Transverse colon (tissue), 4 donors: Measurements from ENCODE around the gene XPNPEP3. TPM values are rescaled to one million over a fixed set of nuclear protein-coding genes. Genes with fewer than 3 reads are reported as not detected.

Source experiments
- DNase-seq: peaks from one replicate; pipeline ENCODE4 v3.0.0-alpha.2; 2019
- H3K27ac ChIP-seq, 4 donors: fragments of 200-600 bp; sonication (generic); 2 replicates each; pipeline ENCODE4 v1.5.1; 2016 to 2018; ENCODE audit warnings: inconsistent platforms in 4 of 4
- H3K27me3 ChIP-seq: fragments of 200-600 bp; sonication (generic); 2 replicates; pipeline ENCODE4 v1.5.1; 2017; ENCODE audit warnings: inconsistent platforms
- H3K36me3 ChIP-seq, 4 donors: fragments of 200-600 bp; sonication (generic); 2 replicates each; pipeline ENCODE4 v1.5.1; 2017 to 2019; ENCODE audit warnings: inconsistent platforms in 4 of 4
- H3K4me1 ChIP-seq, 4 donors: fragments of 200-600 bp; sonication (generic); 2 replicates each; pipeline ENCODE4 v1.5.1; 2017 to 2020; ENCODE audit warnings: inconsistent platforms in 4 of 4
- H3K4me3 ChIP-seq, 4 donors: fragments of 200-600 bp; sonication (generic); 1 replicate in 1 of 4; 2 replicates in 3 of 4; pipeline versions ENCODE4 v1.5.1 to v1.6.1; 2017 to 2019; ENCODE audit warnings: inconsistent platforms in 4 of 4
- H3K9me3 ChIP-seq, 2 donors: fragments of 200-600 bp; sonication (generic); 2 replicates each; pipeline ENCODE4 v1.5.1; 2017 to 2019; ENCODE audit warnings: inconsistent platforms in 2 of 2
- CTCF ChIP-seq, 5 experiments: fragments of 200-600 bp in 3 of 5; fragments of 450-650 bp in 2 of 5; sonication (generic) in 3 of 5; IDR thresholded peaks; 1 replicate in 2 of 5; 2 replicates in 3 of 5; pipeline ENCODE4 v1.5.1; 2016 to 2017; ENCODE audit warnings: antibody characterized with exemption in 5 of 5, inconsistent platforms in 3 of 5, mild to moderate bottlenecking in 2 of 5, moderate library complexity in 1 of 5
- EP300 ChIP-seq: sonication (generic); formaldehyde crosslinking; IDR thresholded peaks from one replicate; pipeline ENCODE4 v1.6.1; 2017; ENCODE audit warnings: antibody characterized with exemption, low read depth
- POLR2A ChIP-seq: fragments of 450-650 bp; IDR thresholded peaks from one replicate; pipeline ENCODE4 v1.6.1; 2016; ENCODE audit warnings: antibody characterized with exemption, mild to moderate bottlenecking, moderate library complexity
- POLR2AphosphoS5 ChIP-seq, 3 donors: sonication (generic); formaldehyde crosslinking; IDR thresholded peaks; one replicate each; pipeline ENCODE4 v1.6.1; 2016; ENCODE audit warnings: antibody characterized with exemption in 3 of 3
- WGBS, 2 donors: methylation state at CpG; one replicate each; pipeline ENCODE4 v1.1.5; 2018; ENCODE audit warnings: low coverage in 1 of 2; 5-methylcytosine and 5-hydroxymethylcytosine counted together
- in situ Hi-C, 4 donors: fragments of 200-750 bp; cut with MboI; loops; one replicate each; pipeline versions ENCODE4 v1.15.0 to v1.15.1; 2017; ENCODE audit warnings: low sequenced_read_pairs in 3 of 4, low pct_ligation_motif_present in 1 of 4, low pct_unique_long_range_greater_than_20kb in 1 of 4
- intact Hi-C: fragments of 100-400 bp; cut with DNase I; formaldehyde crosslinking; loops from one replicate; pipeline ENCODE4 v1.15.1; 2023; ENCODE audit warnings: low total_unique reads
- total RNA-seq, 4 donors: library from RNA; depleted of rRNA; stranded (reverse); fragments of >200 nt; gene quantifications; one replicate each; pipeline ENCODE4 v1.1.0, GENCODE V29; 2016

Gene XPNPEP3
- total RNA-seq, 4 donors from 2014 or later, result 5.8 to 14.1 (median 7.8) TPM

- peaks cover 0 to 20% (median 7%) of the 10 kb centered on the region in 4 donors for H3K4me1 ChIP-seq
- no peak for DNase-seq
- peak overlapping the region; percentile 59 to 66 (median 63) for H3K27ac ChIP-seq
- H3K4me3 ChIP-seq, result peak overlapping the region in 2 of 4 donors; percentile 7 to 24
- intact Hi-C loops (no loop called here), in situ Hi-C loops (no loop called here)
- no peaks in the 10 kb centered on the region for H3K27me3 ChIP-seq
- H3K9me3 ChIP-seq, result no peaks in the 10 kb centered on the region
- H3K36me3 ChIP-seq, result peaks cover 0 to 2% (median 0%) of the 10 kb centered on the region in 4 donors
- TF ChIP-seq POLR2AphosphoS5 (IDR thresholded peaks at IDR 0.05) (no peak), CTCF (IDR thresholded peaks at IDR 0.05) (no peak), EP300 (no peak), POLR2A (no peak)
- 40 to 48% methylated on average over 1 of the region's 1 CpG for WGBS, 2 donors
Measured at GRCh38 chr22:40876907-40877306, 20.0 kb downstream of the XPNPEP3 start.

GRCh38 chr22:40877488-40877887 lies 20.5 kb downstream of the XPNPEP3 start:
- WGBS, 2 donors, result 46 to 47% methylated on average over 3 of the region's 3 CpGs
- Histone ChIP-seq H3K9me3 (no peaks in the 10 kb centered on the region), H3K4me1 (peaks cover 0 to 20% (median 7%) of the 10 kb centered on the region in 4 donors), H3K36me3 (peaks cover 0 to 7% (median 0%) of the 10 kb centered on the region in 4 donors), H3K4me3 (peak overlapping the region in 2 of 4 donors; percentile 7 to 24), H3K27me3 (no peaks in the 10 kb centered on the region), H3K27ac (peak overlapping the region; percentile 59 to 66 (median 63))
- in situ Hi-C loops (no loop called here), intact Hi-C loops (no loop called here)
- DNase-seq, result no peak
- TF ChIP-seq EP300, result no peak
- TF ChIP-seq POLR2AphosphoS5 (IDR thresholded peaks at IDR 0.05), result peak in 1 of 3 donors; percentile 11

DNA sequence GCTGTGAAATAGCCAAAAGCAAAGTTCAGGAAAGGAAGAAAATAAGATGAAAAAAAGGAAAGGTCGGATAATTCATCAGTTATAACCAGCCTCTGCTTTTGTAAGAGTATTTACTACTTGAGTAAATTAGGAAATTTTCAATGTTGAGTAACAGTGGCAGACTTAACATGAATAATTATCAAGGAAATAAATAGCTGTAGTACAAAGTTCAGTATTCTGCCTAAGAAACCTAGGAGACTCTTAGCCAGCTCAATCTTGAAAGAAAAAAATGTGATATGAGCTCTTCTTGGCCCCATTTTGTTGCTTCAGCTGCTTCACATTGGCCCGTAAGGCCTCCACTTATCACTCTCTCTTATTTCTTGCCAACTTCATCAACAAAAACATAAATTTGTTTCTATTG lies 22.0 kb downstream of the XPNPEP3 start:
- Histone ChIP-seq H3K9me3 (no peaks in the 10 kb centered on the region), H3K36me3 (peaks cover 0 to 15% (median 0%) of the 10 kb centered on the region in 4 donors), H3K4me1 (peaks cover 0 to 20% (median 7%) of the 10 kb centered on the region in 4 donors), H3K27me3 (no peaks in the 10 kb centered on the region), H3K4me3 (no peak overlapping the region), H3K27ac (peak overlapping the region in 1 of 4 donors; percentile 59)
- TF ChIP-seq POLR2AphosphoS5 (IDR thresholded peaks at IDR 0.05) (no peak), POLR2A (no peak), EP300 (no peak), CTCF (IDR thresholded peaks at IDR 0.05) (no peak)
- 86 to 89% methylated on average over 2 of the region's 2 CpGs for WGBS, 2 donors
- intact Hi-C loops (no loop called here), in situ Hi-C loops (no loop called here)
- no peak for DNase-seq

DNA sequence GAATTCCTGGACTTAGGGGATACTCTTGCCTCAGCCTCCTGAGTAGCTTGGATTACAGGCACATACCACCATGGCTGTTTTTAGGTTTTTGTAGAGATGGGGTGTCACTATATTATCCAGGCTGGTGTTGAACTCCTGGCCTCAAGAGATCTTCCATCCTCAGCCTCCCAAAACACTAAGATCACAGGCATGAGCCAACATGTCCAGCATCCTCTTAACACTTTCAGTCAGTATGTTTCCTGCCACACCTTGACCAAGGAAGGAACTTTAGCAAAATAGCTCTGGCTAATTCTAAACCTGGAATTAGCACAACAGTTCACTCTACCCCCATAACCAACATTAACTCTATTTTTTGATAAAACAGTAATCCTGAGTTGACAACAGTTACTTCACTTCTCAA lies 32.2 kb downstream of the XPNPEP3 start:
- DNase-seq, result no peak
- H3K4me3 ChIP-seq, result no peak overlapping the region
- peaks cover 0 to 29% (median 8%) of the 10 kb centered on the region in 4 donors for H3K36me3 ChIP-seq
- no peaks in the 10 kb centered on the region for H3K27me3 ChIP-seq
- H3K27ac ChIP-seq, result no peak overlapping the region
- TF ChIP-seq EP300 (no peak), POLR2AphosphoS5 (IDR thresholded peaks at IDR 0.05) (no peak), POLR2A (no peak), CTCF (IDR thresholded peaks at IDR 0.05) (no peak)
- intact Hi-C loops, result loop anchor here (5.0 kb wide), 1 partner anchor 742 kb away; no protein-coding TSS in a partner anchor
- no peaks in the 10 kb centered on the region for H3K4me1 ChIP-seq
- in situ Hi-C loops, result no loop called here
- H3K9me3 ChIP-seq, result no peaks in the 10 kb centered on the region

- H3K4me1 ChIP-seq, result no peaks in the 10 kb centered on the region
- TF ChIP-seq POLR2A, result no peak
- TF ChIP-seq EP300, result no peak
- TF ChIP-seq POLR2AphosphoS5 (IDR thresholded peaks at IDR 0.05), result no peak
- TF ChIP-seq CTCF (IDR thresholded peaks at IDR 0.05), result no peak
- no peak overlapping the region for H3K27ac ChIP-seq
- in situ Hi-C loops (no loop called here), intact Hi-C loops (no loop called here)
- DNase-seq, result no peak
- H3K36me3 ChIP-seq, result peaks cover 0 to 28% (median 8%) of the 10 kb centered on the region in 4 donors
- WGBS, 2 donors, result 83 to 88% methylated on average over 3 of the region's 3 CpGs
- H3K9me3 ChIP-seq, result no peaks in the 10 kb centered on the region
- no peak overlapping the region for H3K4me3 ChIP-seq
- no peaks in the 10 kb centered on the region for H3K27me3 ChIP-seq
Measured at GRCh38 chr22:40890881-40891280, 33.9 kb downstream of the XPNPEP3 start.
